Right forelimb (tissue), 1 donor: ENCODE measurements around the gene CD200.

Experiments used
- DNase-seq: peaks from one replicate; pipeline ENCODE4 v3.0.0-alpha.2; 2018

The CD200 gene, protein sequence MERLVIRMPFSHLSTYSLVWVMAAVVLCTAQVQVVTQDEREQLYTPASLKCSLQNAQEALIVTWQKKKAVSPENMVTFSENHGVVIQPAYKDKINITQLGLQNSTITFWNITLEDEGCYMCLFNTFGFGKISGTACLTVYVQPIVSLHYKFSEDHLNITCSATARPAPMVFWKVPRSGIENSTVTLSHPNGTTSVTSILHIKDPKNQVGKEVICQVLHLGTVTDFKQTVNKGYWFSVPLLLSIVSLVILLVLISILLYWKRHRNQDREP

DNA sequence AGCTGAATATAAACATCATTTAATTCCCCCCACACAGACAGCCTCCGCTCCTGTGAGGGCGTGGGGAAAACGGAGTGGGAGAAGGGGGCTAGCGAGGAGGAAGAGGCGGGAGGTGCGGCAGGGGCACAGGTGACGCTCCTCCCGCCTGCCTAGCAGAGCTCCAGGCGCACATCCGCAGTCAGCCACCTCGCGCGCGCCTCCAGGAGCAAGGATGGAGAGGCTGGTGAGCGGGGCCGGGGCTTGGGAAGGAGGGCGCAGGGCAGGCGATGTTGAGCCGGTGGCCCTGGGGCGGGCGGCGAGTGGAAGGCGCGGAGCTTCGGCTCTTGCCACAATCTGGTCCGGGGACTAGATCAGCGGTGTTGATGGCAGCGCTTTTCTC lies at the start of gene CD200:
Gene CD200 (plus strand): TSS at position 155 of the 379 bp plus-strand sequence. CDS start 57 bp downstream, at position 212.
- peak; percentile 83 for DNase-seq

DNA sequence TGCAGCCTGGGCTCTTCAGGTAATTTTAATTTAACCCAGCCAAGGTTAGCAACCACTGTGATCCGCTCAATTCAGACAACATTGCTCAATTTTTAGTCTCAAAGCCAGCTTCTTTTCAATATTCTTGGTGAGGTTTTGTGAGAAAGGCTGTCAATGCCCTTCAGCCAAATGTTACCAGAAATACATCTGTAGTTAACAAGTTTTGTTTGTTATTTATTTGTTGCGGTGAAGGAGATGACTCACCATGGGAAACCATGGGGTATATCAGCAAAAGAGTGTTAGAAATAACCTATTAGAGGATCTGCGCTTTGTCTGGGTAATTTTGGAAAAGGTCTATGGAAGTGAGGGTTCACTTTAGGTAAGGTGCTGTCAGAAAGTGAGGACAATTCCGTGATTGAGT lies 43.9 kb upstream of the CD200 start:
- no peak for DNase-seq

DNA sequence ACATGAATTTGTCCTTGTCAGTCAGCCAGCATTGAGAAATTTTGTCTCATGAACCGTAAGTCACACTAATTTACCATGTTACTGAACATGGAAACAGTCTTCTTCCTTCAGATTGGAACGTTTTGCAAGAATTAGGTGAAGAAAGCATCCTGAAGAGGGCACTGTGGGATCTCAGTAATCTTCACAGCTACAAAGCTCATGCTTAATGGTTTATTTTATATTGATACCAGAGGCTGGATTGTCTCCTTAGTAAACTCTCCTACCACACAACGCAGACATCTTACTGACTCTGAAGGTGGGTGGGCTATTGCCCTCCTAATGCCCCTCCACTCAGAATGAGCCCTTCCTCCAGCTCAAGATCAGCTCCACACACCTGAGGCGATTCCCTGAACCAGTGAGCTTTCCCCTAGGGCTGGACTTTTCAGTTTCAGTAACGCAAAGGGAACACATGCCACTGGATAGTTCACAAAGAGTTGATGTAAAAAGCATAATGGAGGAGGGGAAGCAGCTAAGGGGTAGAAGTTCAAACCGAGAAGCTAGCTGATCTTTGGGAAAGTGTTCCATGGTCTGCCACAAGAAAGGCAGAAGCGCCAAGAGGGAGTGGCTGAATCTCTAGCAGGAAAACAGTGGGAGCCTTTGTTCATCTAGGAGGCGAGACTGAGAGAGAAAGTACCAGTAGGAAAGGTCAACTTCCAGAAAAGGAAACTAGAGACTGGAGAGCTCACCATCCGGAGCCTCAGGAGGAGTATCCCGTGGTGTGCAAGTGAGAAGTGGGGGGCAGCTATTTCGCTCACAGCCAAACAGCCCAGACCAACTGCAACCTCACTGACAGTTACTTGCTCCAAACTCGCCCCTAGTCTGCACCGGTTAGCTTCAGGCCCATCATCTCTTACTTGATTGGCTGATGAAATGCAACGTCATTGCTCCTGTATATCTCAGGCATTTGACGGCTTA lies 39.3 kb upstream of the CD200 start, which contains the start of gene SLC9C1:
Gene SLC9C1 (minus strand): TSS at position 849 of the 954 bp plus-strand sequence. CDS start 7,425 bp downstream, outside the sequence.
- DNase-seq = peak; percentile 64

DNA sequence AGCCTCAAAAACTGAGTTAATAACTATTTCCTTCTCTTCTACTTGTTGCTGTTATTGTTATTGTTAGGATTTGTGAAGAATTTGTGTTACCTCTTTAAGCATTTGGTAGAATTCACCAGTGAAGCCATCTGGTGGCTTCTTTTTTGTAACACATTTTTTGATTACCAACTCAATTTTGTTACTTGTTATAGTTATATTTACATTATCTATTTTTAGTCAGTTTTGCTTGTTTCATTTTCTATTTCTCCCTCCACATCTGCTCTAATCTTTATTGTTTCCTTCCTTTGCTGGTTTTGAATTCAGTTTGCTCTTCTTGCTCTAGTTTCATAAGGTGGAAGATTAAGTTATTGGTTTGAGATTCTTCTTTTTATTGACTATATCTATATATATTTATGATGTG lies 35.2 kb upstream of the CD200 start:
- no peak for DNase-seq

DNA sequence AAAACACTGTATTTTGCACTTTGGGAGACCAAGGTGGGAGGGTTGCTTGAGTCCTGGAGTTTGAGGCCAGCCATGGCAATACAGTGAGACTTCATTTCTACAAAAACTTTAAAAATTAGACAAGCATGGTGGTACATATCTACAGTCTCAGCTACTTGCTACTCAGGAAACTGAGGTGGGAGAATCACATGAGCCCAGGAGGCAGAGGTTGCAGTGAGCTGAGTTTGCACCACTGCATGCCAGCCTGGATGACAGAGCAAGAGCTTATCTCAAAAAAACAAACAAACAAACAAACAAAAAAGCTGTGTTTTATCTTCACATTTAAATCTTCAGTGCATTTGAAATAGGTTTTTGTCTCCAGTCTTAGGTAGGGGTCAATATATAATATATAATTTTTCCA lies 34.2 kb upstream of the CD200 start:
- DNase-seq = no peak

DNA sequence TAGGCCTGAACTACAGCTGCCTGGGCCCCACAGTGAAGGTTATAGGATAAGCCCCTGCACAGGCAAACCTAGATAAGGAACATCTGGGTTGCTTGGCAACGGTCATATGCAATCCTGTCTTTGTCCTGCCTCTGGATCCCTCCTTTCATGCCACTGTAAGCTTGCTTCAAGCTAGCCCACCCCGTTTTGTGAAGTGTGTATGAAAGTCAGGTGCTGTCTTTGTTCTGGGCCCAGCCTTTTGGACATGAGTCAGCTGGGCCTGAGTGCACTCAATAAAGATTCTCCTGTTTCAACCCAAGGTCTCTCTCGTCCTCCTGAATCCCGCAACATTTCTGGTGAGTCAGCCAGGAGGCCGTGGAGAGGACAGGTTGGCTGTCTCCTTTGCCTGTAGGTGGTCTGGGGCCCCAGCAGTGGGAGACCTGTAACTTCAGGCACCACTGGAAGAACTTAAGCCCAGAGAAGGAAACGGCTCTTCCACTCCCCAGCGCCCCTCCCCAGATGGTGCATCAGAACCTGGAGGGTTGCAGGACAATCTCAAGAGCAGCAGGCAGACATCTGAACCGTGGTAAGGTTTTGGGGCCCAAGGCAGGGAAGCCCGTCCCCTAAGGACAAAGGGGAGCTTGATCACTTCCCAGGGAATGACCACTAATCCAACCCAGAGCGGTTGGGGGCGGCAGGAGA lies 30.7 kb upstream of the CD200 start:
- no peak for DNase-seq

DNA sequence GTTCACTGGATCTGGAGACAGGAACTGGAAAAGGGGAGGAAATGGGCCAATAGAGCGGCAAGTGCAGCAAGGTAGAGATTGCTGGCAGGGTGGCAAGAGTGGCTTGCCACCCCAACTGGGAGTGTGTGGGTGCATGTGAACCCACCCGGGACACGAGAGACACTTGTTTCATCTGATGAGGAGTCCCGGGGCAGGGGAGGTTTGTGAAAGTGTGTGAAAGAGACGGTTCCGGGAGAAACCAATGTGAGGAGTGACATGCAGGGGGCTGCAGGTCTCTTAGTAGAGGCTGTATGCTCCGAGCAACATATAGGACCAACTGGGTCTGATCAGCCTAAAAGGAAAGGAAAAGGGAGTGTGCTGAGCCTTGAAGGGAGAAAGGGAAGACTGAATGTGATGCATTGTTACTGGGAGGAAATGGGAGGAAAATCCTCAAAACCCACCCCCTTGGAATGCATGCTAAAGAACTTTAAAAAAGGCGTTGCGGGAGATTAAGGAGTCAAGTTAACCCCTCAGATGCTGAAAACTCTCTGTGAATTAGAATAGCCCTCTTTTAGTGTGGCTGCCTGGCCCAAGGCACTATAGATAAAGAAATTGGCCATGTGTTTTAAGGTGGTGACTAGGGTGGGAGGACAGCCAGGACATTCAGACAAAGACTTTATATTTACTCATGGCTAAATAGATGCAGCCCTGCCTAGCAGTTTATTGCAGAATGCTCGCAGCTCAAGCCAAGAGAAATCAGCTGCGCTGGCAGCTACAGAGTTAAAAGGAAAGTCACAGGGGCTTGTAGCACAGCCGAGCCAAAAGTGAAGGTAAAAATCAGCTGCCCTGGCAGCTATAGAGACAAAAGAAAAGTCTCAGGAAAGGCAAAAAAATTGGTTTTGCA lies 29.8 kb upstream of the CD200 start:
- DNase-seq = no peak

DNA sequence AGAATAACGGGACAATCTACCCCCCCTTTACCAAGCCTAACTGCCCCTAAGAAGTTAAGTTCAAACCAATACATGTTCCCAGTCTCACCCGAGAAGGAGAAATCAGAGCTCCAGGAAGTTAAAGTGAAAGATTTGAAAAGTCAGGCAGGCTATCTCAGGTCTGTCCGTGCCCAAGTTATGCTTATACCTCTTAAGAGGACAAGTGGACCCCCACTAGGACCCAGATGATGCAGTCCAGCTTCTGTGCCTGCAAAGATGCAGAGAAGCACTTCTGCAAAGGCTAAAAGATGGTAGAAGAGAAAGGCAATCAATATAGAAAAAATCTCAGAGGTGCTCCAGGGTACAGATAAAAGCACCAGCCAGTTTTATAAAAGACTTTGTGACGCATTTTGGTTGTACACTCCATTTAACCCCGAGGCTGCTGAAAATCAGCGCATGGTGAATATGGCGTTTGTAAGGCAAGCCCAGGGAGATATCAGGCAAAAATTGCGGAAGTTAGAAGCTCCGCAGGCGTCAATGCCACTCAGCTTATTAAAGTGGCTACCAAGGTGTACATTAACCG lies 29.1 kb upstream of the CD200 start:
- peak; percentile 53 for DNase-seq

DNA sequence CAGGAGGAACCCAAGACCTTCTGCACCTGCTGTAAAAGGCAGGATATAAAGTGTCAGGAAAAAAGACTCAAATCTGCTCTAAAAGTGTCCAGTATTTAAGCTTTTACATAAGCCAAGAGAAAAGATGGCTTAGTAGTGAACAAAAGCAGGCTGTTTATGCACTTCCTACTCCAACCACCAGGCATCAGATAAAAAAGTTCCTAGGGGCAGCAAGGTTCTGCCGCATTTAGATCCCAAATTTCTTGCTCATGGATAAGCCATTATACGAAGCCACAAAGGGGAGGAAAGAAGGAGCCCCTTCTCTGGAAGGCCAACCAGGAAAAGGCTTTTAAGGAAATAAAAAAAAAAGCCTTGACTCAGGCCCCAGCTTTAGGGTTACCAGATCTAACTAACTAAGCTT lies 28.3 kb upstream of the CD200 start:
- no peak for DNase-seq

DNA sequence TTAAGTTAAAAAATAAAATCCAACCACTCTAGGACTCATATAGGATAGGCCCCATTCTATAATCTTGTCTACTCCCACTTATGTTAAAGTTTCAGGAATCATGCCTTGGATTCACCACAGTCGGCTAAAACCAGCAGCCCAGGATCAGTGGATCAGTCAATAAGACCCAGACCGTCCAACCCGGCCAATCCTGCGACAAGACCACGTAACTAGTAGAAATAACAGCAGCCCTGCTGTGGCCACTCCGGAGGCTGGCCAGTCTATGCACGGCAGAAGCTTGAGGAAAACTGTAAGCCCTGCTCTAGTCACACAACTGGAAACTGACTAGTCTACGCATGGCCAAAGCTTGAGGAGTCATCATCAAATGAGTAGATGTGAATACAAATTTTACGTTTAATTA lies 26.1 kb upstream of the CD200 start:
- DNase-seq = no peak

DNA sequence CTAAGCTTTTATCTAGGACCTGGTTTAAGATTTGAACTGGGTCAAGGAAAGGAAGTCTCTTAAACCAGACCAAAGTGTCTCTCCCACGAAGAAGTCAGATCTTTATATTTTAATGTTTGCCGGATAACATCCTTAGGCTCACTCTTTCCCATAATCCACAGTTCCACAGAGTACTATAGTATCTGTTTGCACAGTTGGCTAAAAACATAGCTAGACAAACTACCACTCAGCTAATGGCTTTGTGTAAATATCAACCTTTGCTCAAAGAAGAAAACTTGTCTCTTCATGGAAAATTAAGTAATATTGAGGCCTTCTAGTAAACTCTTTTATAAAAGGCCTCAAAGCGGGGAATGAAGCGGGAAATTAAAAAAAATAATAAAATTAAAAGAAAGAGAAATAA lies 25.4 kb upstream of the CD200 start:
- DNase-seq = no peak

DNA sequence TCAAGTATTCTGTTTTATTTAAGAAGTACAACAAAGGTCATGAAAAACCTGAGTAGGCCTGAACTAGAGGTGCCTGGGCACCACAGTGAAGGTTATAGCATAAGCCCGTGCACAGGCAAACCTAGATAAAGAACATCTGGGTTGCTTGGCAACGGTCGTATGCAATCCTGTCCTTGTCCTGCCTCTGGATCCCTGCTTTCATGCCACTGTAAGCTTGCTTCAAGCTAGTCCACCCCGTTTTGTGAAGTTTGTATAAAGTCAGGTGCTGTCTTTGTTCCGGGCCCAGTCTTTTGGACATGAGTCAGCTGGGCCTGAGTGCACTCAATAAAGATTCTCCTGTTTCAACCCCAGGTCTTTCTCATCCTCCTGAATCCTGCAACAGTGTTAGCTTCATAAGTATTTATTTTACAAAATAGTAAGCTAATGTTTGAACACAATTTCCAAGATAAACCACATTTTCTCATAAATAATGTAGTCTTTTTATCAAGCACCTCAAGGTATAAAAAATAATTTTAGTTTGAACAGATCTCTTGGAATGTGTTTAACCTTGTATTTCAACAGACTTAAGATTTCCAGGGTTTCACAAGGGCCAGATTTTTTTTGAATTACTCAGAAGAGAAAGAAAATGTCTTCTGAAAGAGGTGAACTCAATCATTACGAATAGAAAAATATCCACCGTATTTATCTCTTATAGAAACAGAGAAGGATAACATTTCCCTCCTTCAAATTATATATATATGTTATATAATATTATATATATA lies 24.6 kb upstream of the CD200 start:
- DNase-seq = no peak

DNA sequence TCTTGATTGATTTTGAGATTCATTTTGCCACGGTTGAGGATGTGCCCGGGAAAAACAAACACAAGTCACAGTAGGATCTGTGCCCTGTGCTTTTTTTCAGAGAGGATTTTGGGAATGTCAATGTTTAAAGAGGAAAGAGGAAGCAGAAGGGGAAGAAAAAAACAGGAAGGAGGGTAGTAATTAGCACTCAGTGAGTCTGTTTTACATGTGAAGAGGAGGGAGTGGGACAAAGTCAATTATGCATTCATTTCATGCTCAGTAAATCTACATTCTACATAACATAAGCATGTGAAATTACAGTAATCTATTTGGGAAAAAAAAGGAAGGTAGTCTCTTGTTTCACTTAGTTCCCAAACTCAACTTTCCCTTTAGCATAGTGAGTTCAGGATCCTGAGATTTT lies 18.3 kb upstream of the CD200 start:
- no peak for DNase-seq

DNA sequence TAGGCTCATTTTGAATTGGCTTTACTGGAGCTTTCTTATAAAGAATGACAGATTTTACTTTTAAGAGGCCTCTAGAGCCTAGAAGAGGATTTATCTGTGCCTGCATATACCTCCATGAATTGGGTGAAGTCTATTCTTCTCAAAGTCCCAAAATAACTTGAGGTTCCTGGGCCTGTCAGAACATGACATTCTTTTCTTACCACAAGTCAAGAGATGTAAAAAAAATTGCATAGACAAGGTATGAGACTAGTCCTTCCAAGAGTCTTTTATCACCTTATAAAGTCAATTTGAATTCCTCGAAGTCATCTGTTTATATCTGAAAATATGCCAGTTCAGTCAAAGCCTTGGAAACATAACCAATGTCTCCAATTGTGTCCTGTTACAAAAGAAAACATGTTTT lies 17.2 kb upstream of the CD200 start:
- DNase-seq = no peak

DNA sequence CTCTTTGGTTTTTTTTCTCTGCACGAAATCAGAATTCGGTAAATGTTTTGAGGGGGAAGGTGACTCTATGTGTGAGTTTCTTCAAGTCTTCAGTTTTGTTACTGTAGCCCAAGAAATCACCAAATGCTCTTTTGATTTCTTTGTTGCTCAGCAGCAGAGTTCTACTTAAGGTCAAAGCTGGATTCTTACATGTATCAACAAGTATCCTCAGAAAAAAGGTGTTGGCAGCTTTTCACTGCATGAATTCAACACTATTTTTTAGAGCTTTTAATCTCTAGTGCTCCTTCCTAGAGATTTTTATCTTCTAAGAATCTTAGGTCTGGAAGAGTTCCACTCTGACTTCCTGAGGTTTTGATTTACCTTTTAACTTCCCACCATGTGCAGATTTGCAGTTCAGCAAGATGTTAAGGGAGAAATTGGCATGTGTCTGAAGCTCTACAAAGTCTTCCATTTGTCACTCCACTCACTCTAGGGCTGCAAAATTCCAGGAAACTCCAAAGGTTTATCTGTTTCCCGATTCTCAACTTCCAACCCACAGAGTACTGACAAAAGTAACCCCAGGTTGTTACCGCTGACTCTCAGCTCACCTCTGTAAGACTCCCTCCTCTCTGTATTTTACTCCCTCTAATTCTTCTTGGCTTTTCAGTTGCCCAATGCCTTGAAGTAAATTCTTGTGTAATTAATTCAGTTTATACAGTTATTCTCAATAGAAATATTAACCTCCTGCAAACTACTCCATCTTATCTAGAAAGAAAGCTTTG lies 13.3 kb upstream of the CD200 start:
- no peak for DNase-seq

DNA sequence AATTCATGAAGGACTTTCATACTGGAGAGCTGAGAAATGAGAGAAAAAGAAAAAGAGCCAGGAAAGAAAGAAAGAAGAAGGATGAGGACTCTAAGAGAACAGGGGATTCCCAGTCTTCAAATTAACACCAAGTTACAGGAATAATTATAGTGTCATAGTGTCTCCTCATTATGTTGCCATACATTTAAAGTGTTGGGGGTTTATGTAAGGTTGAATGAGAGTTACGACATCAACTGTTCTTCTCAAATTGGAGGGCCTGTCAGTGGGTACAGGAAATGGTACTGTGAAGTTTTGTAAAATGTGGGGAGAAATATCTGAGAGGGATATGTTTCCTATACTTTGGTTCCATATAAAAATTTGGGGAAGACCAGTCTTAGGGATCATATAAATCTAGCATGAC lies 12.3 kb upstream of the CD200 start:
- DNase-seq = no peak

DNA sequence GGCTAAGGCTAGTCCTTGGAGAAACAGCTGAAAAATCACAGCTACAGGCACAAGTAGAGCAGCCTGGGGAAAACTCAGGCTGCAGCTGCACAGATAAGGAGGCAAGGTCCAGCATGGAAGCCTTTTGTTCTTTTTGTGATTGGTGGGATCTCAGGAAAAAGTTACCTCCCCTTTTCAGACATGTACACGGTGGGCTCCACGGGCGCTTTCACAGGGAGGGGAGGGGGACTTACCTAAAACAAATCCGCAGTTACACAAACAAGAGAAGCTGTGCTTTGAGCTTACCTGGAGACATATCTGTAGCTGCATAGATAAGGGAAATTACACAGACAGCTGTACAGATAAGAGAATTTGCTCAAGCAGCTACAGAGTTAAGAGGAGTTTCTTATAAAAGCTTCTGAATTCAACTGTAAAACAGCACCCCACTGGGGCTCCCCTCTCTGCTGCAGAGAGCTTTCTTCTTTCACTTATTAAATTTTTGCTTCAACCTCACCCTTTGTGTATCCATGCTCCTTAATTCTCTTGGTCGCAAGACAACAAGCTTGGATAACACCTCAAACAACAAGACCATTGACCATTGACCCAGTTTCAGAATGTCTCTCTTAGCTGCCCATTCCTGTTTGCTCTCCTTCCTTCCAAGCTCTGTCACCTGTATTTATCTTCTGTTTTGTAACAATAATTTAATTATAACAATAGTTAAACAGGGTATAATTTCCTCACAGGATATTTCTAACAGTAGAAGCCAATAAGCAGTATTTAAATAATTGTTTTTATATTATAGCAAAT lies 10.9 kb upstream of the CD200 start:
- DNase-seq = no peak

DNA sequence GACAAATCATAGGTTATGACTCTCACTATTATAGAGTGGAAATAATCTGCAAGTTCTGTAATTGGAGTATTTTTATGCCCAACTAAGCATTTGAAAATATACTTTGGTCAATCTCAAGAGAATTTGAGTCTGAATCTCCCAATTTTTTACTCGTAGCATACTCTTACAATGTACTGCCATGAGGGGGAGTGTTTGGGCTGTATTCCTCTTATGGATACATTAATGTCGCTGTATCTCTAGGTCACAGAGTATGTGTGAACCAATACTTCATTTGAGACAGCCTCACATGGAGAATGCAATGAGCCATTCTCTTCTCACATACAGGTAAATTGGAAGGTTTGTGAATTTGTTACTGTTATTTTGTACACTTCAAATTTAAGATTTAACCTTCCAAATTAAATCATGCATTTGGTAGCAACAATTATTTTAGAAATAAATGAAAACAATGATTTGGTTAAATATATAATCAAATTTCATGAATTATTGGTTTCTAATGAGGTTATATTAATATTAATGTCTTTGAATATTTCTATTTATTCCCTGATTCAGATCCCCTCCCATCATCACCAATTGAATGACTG lies 5.5 kb upstream of the CD200 start:
- DNase-seq = no peak

DNA sequence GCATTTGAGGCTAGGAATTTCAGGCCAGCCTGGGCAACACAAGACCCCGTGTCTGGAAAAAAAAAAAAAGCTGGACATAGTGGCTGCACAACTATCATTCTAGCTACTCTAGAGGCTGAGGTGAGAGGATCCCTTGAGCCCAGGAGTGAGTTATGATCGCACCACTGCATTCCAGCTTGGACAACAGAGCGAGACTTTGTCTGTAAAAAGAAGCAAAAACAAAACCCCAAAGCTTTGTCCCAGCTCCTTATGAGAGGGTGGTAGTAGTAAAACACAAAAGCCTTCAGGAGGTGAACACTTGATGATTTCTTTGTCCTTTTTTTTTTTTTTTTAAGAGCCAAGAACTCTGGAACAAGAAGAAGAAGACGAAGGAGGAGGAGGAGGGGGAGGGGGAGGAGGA lies 1.1 kb upstream of the CD200 start:
- DNase-seq = no peak
